Measurements from ENCODE around the gene CTTNBP2.

CTTNBP2 gene

GRCh38 chr7:117818232-117818631 lies 55.0 kb downstream of the CTTNBP2 start:
- no peak overlapping the region for H3K27ac Mint-ChIP-seq
- H3K9me3 Mint-ChIP-seq = no peaks in the 10 kb centered on the region
- H3K4me1 Mint-ChIP-seq (ENCODE audit: low read depth) = no peaks in the 10 kb centered on the region
- no peak overlapping the region for H3K4me3 Mint-ChIP-seq
- H3K36me3 Mint-ChIP-seq (ENCODE audit: low read depth) = no peaks in the 10 kb centered on the region
- H3K27me3 Mint-ChIP-seq (ENCODE audit: low read depth) = no peaks in the 10 kb centered on the region

DNA sequence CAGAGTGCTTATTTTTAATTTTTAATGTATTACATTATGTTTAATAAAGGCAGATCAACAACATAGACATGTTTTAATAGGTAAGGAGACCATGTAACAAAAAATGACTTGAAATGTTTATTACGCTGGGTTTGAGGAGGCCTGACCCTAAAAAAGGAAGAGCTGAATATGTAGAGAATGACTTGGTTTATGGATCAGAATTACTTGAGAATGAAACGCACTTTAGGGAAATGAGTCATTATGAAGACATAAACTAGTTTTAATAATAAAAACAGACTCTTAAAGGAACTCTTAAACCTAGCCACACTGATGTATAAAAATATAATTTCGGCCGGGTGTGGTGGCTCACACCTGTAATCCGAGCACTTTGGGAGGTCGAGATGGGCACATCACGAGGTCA lies 56.5 kb downstream of the CTTNBP2 start:
- no peaks in the 10 kb centered on the region for H3K36me3 Mint-ChIP-seq (ENCODE audit: low read depth)
- no peaks in the 10 kb centered on the region for H3K4me1 Mint-ChIP-seq (ENCODE audit: low read depth)
- H3K9me3 Mint-ChIP-seq = no peaks in the 10 kb centered on the region
- H3K4me3 Mint-ChIP-seq = no peak overlapping the region
- H3K27ac Mint-ChIP-seq = no peak overlapping the region
- no peaks in the 10 kb centered on the region for H3K27me3 Mint-ChIP-seq (ENCODE audit: low read depth)

GRCh38 chr7:117811696-117812095 lies 61.5 kb downstream of the CTTNBP2 start:
- Mint-ChIP-seq H3K27me3 (ENCODE audit: low read depth) (no peaks in the 10 kb centered on the region), H3K4me1 (ENCODE audit: low read depth) (no peaks in the 10 kb centered on the region)

DNA sequence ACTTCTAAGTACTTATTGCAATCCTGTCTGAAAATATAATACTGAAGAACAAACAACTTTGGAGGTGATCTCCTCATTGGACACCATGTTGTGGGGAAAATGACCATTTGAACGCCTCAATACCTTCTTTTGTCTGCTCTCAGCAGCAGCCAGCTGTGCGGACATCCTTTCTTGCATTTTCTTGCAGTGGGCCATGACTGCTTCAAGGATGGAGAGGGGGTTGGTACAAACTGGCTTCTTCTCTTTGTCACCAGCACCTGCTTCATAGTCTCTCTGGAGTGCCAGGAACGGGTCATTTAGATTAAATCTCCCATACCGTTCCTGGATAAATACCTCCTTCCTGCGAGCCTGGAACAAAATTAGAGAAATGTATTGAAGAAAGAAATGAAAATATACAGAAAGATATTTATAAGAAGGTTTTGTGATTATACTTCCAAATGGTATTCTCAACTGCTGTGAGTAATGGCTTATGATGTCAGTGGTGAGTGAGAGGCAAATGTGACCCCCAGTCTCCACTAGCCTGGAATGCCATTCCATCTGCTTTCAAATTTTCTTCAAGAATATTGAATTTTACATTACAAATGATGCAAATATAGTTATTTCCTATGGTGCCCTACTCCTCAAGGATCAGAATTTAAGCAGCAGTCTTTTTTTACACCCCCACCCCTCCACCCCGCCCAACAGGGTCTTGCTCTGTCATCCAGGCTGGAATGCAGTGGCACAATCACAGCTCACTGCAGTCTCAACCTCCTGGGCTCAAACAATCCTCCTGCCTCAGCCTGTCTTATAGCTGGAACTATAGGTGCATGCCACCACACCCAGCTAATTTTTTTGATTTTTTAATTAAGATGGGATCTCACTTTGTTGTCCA lies 62.4 kb downstream of the CTTNBP2 start:
- Mint-ChIP-seq H3K4me1 (ENCODE audit: low read depth) (no peaks in the 10 kb centered on the region), H3K9me3 (no peaks in the 10 kb centered on the region), H3K27ac (no peak overlapping the region), H3K36me3 (ENCODE audit: low read depth) (no peaks in the 10 kb centered on the region), H3K27me3 (ENCODE audit: low read depth) (no peaks in the 10 kb centered on the region), H3K4me3 (no peak overlapping the region)

More at GRCh38 chr7:117811696-117812095, 61.5 kb downstream of the CTTNBP2 start:
- Mint-ChIP-seq H3K27ac (no peak overlapping the region), H3K9me3 (no peaks in the 10 kb centered on the region), H3K4me3 (no peak overlapping the region), H3K36me3 (ENCODE audit: low read depth) (no peaks in the 10 kb centered on the region)

- Mint-ChIP-seq H3K4me3 (no peak overlapping the region), H3K36me3 (ENCODE audit: low read depth) (no peaks in the 10 kb centered on the region), H3K4me1 (ENCODE audit: low read depth) (no peaks in the 10 kb centered on the region), H3K27me3 (ENCODE audit: low read depth) (no peaks in the 10 kb centered on the region), H3K9me3 (no peaks in the 10 kb centered on the region), H3K27ac (no peak overlapping the region)
These were observed 63.3 kb downstream of the CTTNBP2 start for GRCh38 chr7:117809958-117810357.

GRCh38 chr7:117808910-117809705 lies 64.1 kb downstream of the CTTNBP2 start:
- Mint-ChIP-seq H3K4me3 (no peak overlapping the region), H3K4me1 (ENCODE audit: low read depth) (no peaks in the 10 kb centered on the region), H3K27me3 (ENCODE audit: low read depth) (no peaks in the 10 kb centered on the region), H3K9me3 (no peaks in the 10 kb centered on the region), H3K36me3 (ENCODE audit: low read depth) (no peaks in the 10 kb centered on the region), H3K27ac (no peak overlapping the region)

DNA sequence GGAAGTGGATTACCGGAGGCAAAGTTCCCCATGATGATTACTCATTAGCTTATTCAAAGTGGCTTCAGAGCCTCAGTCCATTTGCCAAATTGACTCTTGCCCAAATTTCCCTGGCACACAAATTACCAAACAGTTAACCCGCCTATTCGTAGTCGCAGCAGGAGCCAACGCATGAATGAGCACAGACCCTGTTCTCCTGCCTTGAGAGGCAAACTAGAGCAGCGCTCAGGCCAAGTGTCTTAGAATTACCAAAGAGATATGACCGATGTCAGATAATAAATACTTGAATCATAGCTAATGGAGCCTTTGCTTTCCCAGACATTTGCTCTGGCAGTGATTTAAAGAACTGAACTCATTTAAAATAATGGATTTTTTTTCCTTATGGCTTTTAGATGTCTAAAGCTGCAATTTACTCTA lies 64.9 kb downstream of the CTTNBP2 start:
- no peaks in the 10 kb centered on the region for H3K27me3 Mint-ChIP-seq (ENCODE audit: low read depth)
- no peaks in the 10 kb centered on the region for H3K36me3 Mint-ChIP-seq (ENCODE audit: low read depth)
- no peaks in the 10 kb centered on the region for H3K9me3 Mint-ChIP-seq
- H3K27ac Mint-ChIP-seq = no peak overlapping the region
- H3K4me1 Mint-ChIP-seq (ENCODE audit: low read depth) = no peaks in the 10 kb centered on the region
- H3K4me3 Mint-ChIP-seq = no peak overlapping the region

GRCh38 chr7:117807676-117808075 lies 65.6 kb downstream of the CTTNBP2 start:
- Mint-ChIP-seq H3K27me3 (ENCODE audit: low read depth) (no peaks in the 10 kb centered on the region), H3K36me3 (ENCODE audit: low read depth) (no peaks in the 10 kb centered on the region), H3K4me3 (no peak overlapping the region), H3K27ac (no peak overlapping the region), H3K9me3 (no peaks in the 10 kb centered on the region), H3K4me1 (ENCODE audit: low read depth) (no peaks in the 10 kb centered on the region)

GRCh38 chr7:117806011-117806410 lies 67.2 kb downstream of the CTTNBP2 start:
- no peak overlapping the region for H3K27ac Mint-ChIP-seq
- no peaks in the 10 kb centered on the region for H3K36me3 Mint-ChIP-seq (ENCODE audit: low read depth)

DNA sequence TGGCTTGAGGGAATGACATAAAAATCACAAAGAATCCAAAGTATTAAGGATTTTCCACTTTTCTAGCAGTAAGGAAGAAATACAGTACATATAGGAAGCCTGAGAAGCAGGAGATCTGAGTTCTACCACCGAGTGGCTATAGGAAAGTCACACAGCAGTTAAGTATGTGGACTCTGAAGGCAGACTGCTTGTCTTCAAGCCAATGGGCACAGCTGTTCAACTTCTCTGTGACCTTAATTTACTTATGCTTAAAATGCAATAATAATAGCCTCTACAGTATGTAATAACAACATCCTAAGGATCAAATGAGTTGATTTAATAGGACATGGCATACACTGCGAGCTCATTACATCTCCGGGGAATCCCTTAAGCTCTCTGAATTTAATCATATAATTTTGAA lies 68.0 kb downstream of the CTTNBP2 start:
- H3K4me1 Mint-ChIP-seq (ENCODE audit: low read depth) = no peaks in the 10 kb centered on the region
- no peaks in the 10 kb centered on the region for H3K36me3 Mint-ChIP-seq (ENCODE audit: low read depth)
- H3K27me3 Mint-ChIP-seq (ENCODE audit: low read depth) = no peaks in the 10 kb centered on the region
- no peak overlapping the region for H3K4me3 Mint-ChIP-seq
- no peak overlapping the region for H3K27ac Mint-ChIP-seq
- H3K9me3 Mint-ChIP-seq = no peaks in the 10 kb centered on the region

More at GRCh38 chr7:117806011-117806410, 67.2 kb downstream of the CTTNBP2 start:
- Mint-ChIP-seq H3K4me1 (ENCODE audit: low read depth) (no peaks in the 10 kb centered on the region), H3K4me3 (no peak overlapping the region), H3K9me3 (no peaks in the 10 kb centered on the region), H3K27me3 (ENCODE audit: low read depth) (no peaks in the 10 kb centered on the region)

GRCh38 chr7:117803476-117803875 lies 69.8 kb downstream of the CTTNBP2 start:
- H3K27me3 Mint-ChIP-seq (ENCODE audit: low read depth) = no peaks in the 10 kb centered on the region
- no peak overlapping the region for H3K4me3 Mint-ChIP-seq
- no peak overlapping the region for H3K27ac Mint-ChIP-seq
- H3K36me3 Mint-ChIP-seq (ENCODE audit: low read depth) = no peaks in the 10 kb centered on the region
- no peaks in the 10 kb centered on the region for H3K9me3 Mint-ChIP-seq
- H3K4me1 Mint-ChIP-seq (ENCODE audit: low read depth) = no peaks in the 10 kb centered on the region

DNA sequence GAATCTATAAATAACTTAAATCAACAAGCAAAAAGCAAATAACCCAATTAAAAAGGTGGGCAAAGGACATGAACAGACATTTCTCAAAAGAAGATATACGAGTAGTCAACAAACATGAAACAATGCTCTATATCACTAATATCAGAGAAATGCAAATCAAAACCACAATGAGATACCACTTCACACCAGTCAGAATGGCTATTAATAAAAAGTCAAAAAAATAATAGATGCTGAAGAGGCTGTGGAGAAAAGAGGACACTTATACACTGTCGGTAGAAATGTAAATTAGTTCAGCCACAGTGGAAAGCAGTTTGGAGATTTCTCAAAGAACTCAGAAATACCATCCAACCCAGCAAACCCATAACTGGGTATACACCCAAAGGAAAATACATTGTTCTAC lies 70.6 kb downstream of the CTTNBP2 start:
- H3K36me3 Mint-ChIP-seq (ENCODE audit: low read depth) = no peaks in the 10 kb centered on the region
- no peak overlapping the region for H3K27ac Mint-ChIP-seq
- H3K9me3 Mint-ChIP-seq = no peaks in the 10 kb centered on the region
- H3K4me3 Mint-ChIP-seq = no peak overlapping the region
- H3K4me1 Mint-ChIP-seq (ENCODE audit: low read depth) = no peaks in the 10 kb centered on the region
- H3K27me3 Mint-ChIP-seq (ENCODE audit: low read depth) = no peaks in the 10 kb centered on the region

DNA sequence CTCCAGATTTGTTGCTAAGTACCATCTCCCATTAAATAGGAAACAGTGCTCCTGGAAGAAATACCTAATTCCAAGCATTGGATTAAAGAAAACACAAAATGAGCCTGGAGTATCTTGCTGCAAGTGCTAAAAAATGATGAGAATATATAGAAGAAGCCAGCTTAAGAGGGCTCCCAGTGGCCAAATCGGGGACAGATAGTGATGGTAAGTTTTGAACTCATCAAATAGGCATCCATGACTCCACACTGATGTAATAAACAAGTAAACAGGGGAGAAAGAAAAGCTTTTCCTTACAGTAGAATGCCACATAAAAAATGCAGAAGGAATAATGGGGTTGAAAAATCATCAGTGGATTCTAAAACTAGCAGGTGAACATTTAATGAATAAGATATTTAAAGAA lies 72.4 kb downstream of the CTTNBP2 start:
- H3K27me3 Mint-ChIP-seq (ENCODE audit: low read depth) = peaks cover 4% of the 10 kb centered on the region
- no peaks in the 10 kb centered on the region for H3K4me1 Mint-ChIP-seq (ENCODE audit: low read depth)
- H3K4me3 Mint-ChIP-seq = no peak overlapping the region
- H3K36me3 Mint-ChIP-seq (ENCODE audit: low read depth) = no peaks in the 10 kb centered on the region
- no peak overlapping the region for H3K27ac Mint-ChIP-seq
- H3K9me3 Mint-ChIP-seq = no peaks in the 10 kb centered on the region

GRCh38 chr7:117800406-117800805 lies 72.8 kb downstream of the CTTNBP2 start:
- H3K9me3 Mint-ChIP-seq = no peaks in the 10 kb centered on the region
- H3K4me1 Mint-ChIP-seq (ENCODE audit: low read depth) = no peaks in the 10 kb centered on the region

GRCh38 chr7:117796889-117797288 lies 76.4 kb downstream of the CTTNBP2 start:
- peaks cover 4% of the 10 kb centered on the region for H3K27me3 Mint-ChIP-seq (ENCODE audit: low read depth)
- H3K27ac Mint-ChIP-seq = no peak overlapping the region
- H3K4me3 Mint-ChIP-seq = no peak overlapping the region

More at GRCh38 chr7:117800406-117800805, 72.8 kb downstream of the CTTNBP2 start:
- H3K27ac Mint-ChIP-seq = no peak overlapping the region
- peaks cover 4% of the 10 kb centered on the region for H3K27me3 Mint-ChIP-seq (ENCODE audit: low read depth)
- no peak overlapping the region for H3K4me3 Mint-ChIP-seq
- no peaks in the 10 kb centered on the region for H3K36me3 Mint-ChIP-seq (ENCODE audit: low read depth)

More at GRCh38 chr7:117796889-117797288, 76.4 kb downstream of the CTTNBP2 start:
- H3K9me3 Mint-ChIP-seq = no peaks in the 10 kb centered on the region
- no peaks in the 10 kb centered on the region for H3K4me1 Mint-ChIP-seq (ENCODE audit: low read depth)
- no peaks in the 10 kb centered on the region for H3K36me3 Mint-ChIP-seq (ENCODE audit: low read depth)
